IMR-90 (cell line): ENCODE data around the gene TCOF1. TPM values are rescaled to one million over a fixed set of nuclear protein-coding genes. Genes with fewer than 3 reads are reported as not detected.

Source experiments
- ATAC-seq: fragments of 200-7000 bp; cut with Tn5 transposase; 2 replicates; pipeline ENCODE4 v1.9.1; 2020; ENCODE audit warnings: low read depth, mild to moderate bottlenecking, moderate library complexity
- BruUV-seq: library from RNA; stranded (reverse); fragments of 400-500 nt; replicated peaks from 2 replicates; lab custom pipeline; 2021; lab: Mats Ljungman, UMichigan
- CTCF ChIA-PET: fragments of 300-600 bp; formaldehyde crosslinking; extraction: SDS; loops from one replicate; lab custom pipeline; 2021; ENCODE audit warnings: antibody characterized with exemption; lab: Yijun Ruan, JAX
- POLR2A ChIA-PET: fragments of 300-600 bp; sonication (Branson Sonifier 250); formaldehyde crosslinking; loops from one replicate; lab custom pipeline; 2022; ENCODE audit warnings: antibody characterized with exemption; ENCODE audit not compliant: unreplicated experiment; lab: Charles Lee
- DNase-seq: peaks from one replicate; pipeline ENCODE4 v3.0.0; 2013
- H2AFZ ChIP-seq: replicated peaks from 2 replicates; pipeline ENCODE3; 2013; ENCODE audit warnings: low read length, mild to moderate bottlenecking; ENCODE audit not compliant: poor library complexity
- H2AK5ac ChIP-seq: 2 replicates; pipeline ENCODE4 v1.6.1; 2013; ENCODE audit warnings: low read depth, low read length, inconsistent platforms
- H2AK9ac ChIP-seq: replicated peaks from 2 replicates; pipeline ENCODE3; 2013; ENCODE audit warnings: mild to moderate bottlenecking, low read depth, low read length, moderate library complexity; ENCODE audit not compliant: poor library complexity
- H2BK120ac ChIP-seq: 2 replicates; pipeline ENCODE4 v1.6.1; 2013; ENCODE audit warnings: low read depth, low read length, inconsistent platforms
- H2BK15ac ChIP-seq: 3 replicates; pipeline ENCODE4 v1.6.1; 2013; ENCODE audit warnings: low read depth, low read length, inconsistent platforms
- H2BK20ac ChIP-seq: 2 replicates; pipeline ENCODE4 v1.6.1; 2013; ENCODE audit warnings: low read depth, mild to moderate bottlenecking, inconsistent platforms, low read length, moderate library complexity
- H2BK5ac ChIP-seq: 2 replicates; pipeline ENCODE4 v1.6.1; 2013; ENCODE audit warnings: mild to moderate bottlenecking, low read depth, low read length, inconsistent platforms; ENCODE audit not compliant: poor library complexity, severe bottlenecking
- H3K14ac ChIP-seq: replicated peaks from 2 replicates; pipeline ENCODE4 v1.6.1; 2013; ENCODE audit warnings: low read depth, low read length, inconsistent platforms
- H3K18ac ChIP-seq: 2 replicates; pipeline ENCODE4 v1.6.1; 2013; ENCODE audit warnings: low read depth, low read length, control low read depth
- H3K23ac ChIP-seq: 2 replicates; pipeline ENCODE4 v1.6.1; 2013; ENCODE audit warnings: low read depth, low read length, inconsistent platforms
- H3K27ac ChIP-seq: 2 replicates; pipeline ENCODE4 v1.5.1; 2013; ENCODE audit warnings: mild to moderate bottlenecking, control low read depth, low read length; ENCODE audit not compliant: insufficient read depth
- H3K27me3 ChIP-seq: 2 replicates; pipeline ENCODE4 v1.6.1; 2013; ENCODE audit warnings: low read length; ENCODE audit not compliant: control insufficient read depth, insufficient read depth
- H3K36me3 ChIP-seq: 2 replicates; pipeline ENCODE4 v1.6.1; 2013; ENCODE audit warnings: low read length, mixed read lengths; ENCODE audit not compliant: control insufficient read depth, insufficient read depth
- H3K4ac ChIP-seq: 2 replicates; pipeline ENCODE4 v1.6.1; 2013; ENCODE audit warnings: low read depth, low read length, inconsistent platforms
- H3K4me1 ChIP-seq: 2 replicates; pipeline ENCODE4 v1.6.1; 2013; ENCODE audit warnings: low read length, mixed read lengths; ENCODE audit not compliant: control insufficient read depth, insufficient read depth
- H3K4me2 ChIP-seq: 2 replicates; pipeline ENCODE4 v1.6.1; 2013; ENCODE audit warnings: low read depth, mild to moderate bottlenecking, control low read depth, low read length, moderate library complexity
- H3K4me3 ChIP-seq: 2 replicates; pipeline ENCODE4 v1.5.1; 2013; ENCODE audit warnings: low read depth, mild to moderate bottlenecking, control low read depth, low read length, moderate library complexity; ENCODE audit not compliant: insufficient read depth
- H3K56ac ChIP-seq: 2 replicates; pipeline ENCODE4 v1.6.1; 2013; ENCODE audit warnings: low read length, inconsistent platforms; ENCODE audit not compliant: insufficient read depth; ENCODE audit errors: extremely low read depth
- H3K79me1 ChIP-seq, 2 experiments: 2 replicates each; pipeline ENCODE4 v1.6.1; 2013; ENCODE audit warnings: low read length in 2 of 2, inconsistent platforms in 1 of 2, low read depth in 1 of 2
- H3K9ac ChIP-seq: 2 replicates; pipeline ENCODE4 v1.6.1; 2013; ENCODE audit warnings: low read depth, low read length, control low read depth
- H3K9me1 ChIP-seq: 2 replicates; pipeline ENCODE4 v1.6.1; 2013; ENCODE audit warnings: low read length, inconsistent platforms; ENCODE audit not compliant: insufficient read depth
- H3K9me3 ChIP-seq: 2 replicates; pipeline ENCODE4 v1.6.1; 2013; ENCODE audit warnings: low read length; ENCODE audit not compliant: control insufficient read depth, insufficient read depth
- H4K20me1 ChIP-seq: 2 replicates; pipeline ENCODE4 v1.6.1; 2013; ENCODE audit warnings: low read length, inconsistent platforms; ENCODE audit not compliant: insufficient read depth
- H4K5ac ChIP-seq: 2 replicates; pipeline ENCODE4 v1.6.1; 2013; ENCODE audit warnings: mild to moderate bottlenecking, low read depth, low read length, control low read depth
- H4K8ac ChIP-seq, 2 experiments: 2 replicates each; pipeline ENCODE4 v1.6.1; 2013; ENCODE audit warnings: low read depth in 2 of 2, low read length in 2 of 2, control low read depth in 1 of 2, inconsistent platforms in 1 of 2
- H4K91ac ChIP-seq: 2 replicates; pipeline ENCODE4 v1.6.1; 2013; ENCODE audit warnings: low read depth, low read length, inconsistent platforms; ENCODE audit not compliant: insufficient read depth
- BHLHE40 ChIP-seq: fragments of 150-350 bp; IDR thresholded peaks from 2 replicates; pipeline ENCODE4 v1.6.1; 2016; ENCODE audit warnings: mild to moderate bottlenecking, low read depth, low read length
- CHD1 ChIP-seq: IDR thresholded peaks from 2 replicates; pipeline ENCODE4 v1.6.1; 2012; ENCODE audit warnings: low read depth, low read length, improper control_type of control experiment
- CTCF ChIP-seq: conservative IDR thresholded peaks from 2 replicates; pipeline ENCODE4 v1.5.1; 2012; ENCODE audit warnings: mild to moderate bottlenecking, low read depth, low read length, improper control_type of control experiment
- ELK1 ChIP-seq: fragments of 150-350 bp; IDR thresholded peaks from 2 replicates; pipeline ENCODE4 v1.6.1; 2016; ENCODE audit warnings: low read depth, mild to moderate bottlenecking, low read length, moderate library complexity, borderline replicate concordance
- FOS ChIP-seq: fragments of 150-350 bp; IDR thresholded peaks from 2 replicates; pipeline ENCODE4 v1.6.1; 2016; ENCODE audit warnings: low read depth, low read length
- MAFK ChIP-seq: IDR thresholded peaks from 2 replicates; pipeline ENCODE4 v1.6.1; 2012; ENCODE audit warnings: low read depth, low read length, improper control_type of control experiment
- MAZ ChIP-seq: IDR thresholded peaks from 2 replicates; pipeline ENCODE4 v1.6.1; 2012; ENCODE audit warnings: low read depth, mild to moderate bottlenecking, low read length, improper control_type of control experiment, moderate library complexity, borderline replicate concordance
- MXI1 ChIP-seq: IDR thresholded peaks from 2 replicates; pipeline ENCODE4 v1.6.1; 2012; ENCODE audit warnings: low read depth, mild to moderate bottlenecking, low read length, moderate library complexity, borderline replicate concordance
- NFE2L2 ChIP-seq: fragments of 150-350 bp; IDR thresholded peaks from 2 replicates; pipeline ENCODE4 v1.6.1; 2016; ENCODE audit warnings: low read depth, mild to moderate bottlenecking, low read length
- POLR2A ChIP-seq: IDR thresholded peaks from 2 replicates; pipeline ENCODE4 v1.6.1; 2012; ENCODE audit warnings: mild to moderate bottlenecking, low read depth, low read length
- RCOR1 ChIP-seq: IDR thresholded peaks from 2 replicates; pipeline ENCODE4 v1.6.1; 2012; ENCODE audit warnings: mild to moderate bottlenecking, low read length, improper control_type of control experiment; ENCODE audit not compliant: insufficient replicate concordance
- SMC3 ChIP-seq: fragments of 150-350 bp; IDR thresholded peaks from 2 replicates; pipeline ENCODE4 v1.6.1; 2016; ENCODE audit warnings: low read depth, mild to moderate bottlenecking, antibody characterized with exemption, low read length, moderate library complexity
- USF2 ChIP-seq: fragments of 150-350 bp; IDR thresholded peaks from 2 replicates; pipeline ENCODE4 v1.6.1; 2017; ENCODE audit warnings: mild to moderate bottlenecking, antibody characterized with exemption, low read length, low read depth
- WGBS, 2 experiments: methylation state at CpG; one replicate each; pipeline versions ENCODE4 v1.1.5 to v1.1.7; 2013; ENCODE audit warnings: missing lambda C conversion rate in 2 of 2; ENCODE audit not compliant: insufficient read length in 1 of 2; ENCODE audit errors: extremely low coverage in 2 of 2; 5-methylcytosine and 5-hydroxymethylcytosine counted together
- dilution Hi-C: fragments of 300-500 bp; cut with HindIII; formaldehyde crosslinking; loops from one replicate; pipeline ENCODE4 v1.14.3; 2018; ENCODE audit warnings: low sequenced_read_pairs; ENCODE audit not compliant: unreplicated experiment
- in situ Hi-C: fragments of 300-500 bp; cut with MboI; formaldehyde crosslinking; loops from 3 replicates; pipeline ENCODE4 v1.14.3; 2019; ENCODE audit warnings: low sequenced_read_pairs, inconsistent platforms, mixed read lengths
- intact Hi-C: fragments of 100-400 bp; cut with micrococcal nuclease; formaldehyde crosslinking; loops from 2 replicates; pipeline ENCODE4 v1.10.0; 2022
- polyA plus RNA-seq, 3 experiments: library from polyadenylated mRNA; depleted of rRNA; stranded (reverse); fragments of >200 nt; gene quantifications; 2 replicates each; pipeline ENCODE4 v1.2.3, GENCODE V29; 2012; ENCODE audit warnings: low replicate concordance in 1 of 3
- total RNA-seq: library from RNA; depleted of rRNA; stranded (reverse); fragments of >200 nt; gene quantifications from 2 replicates; pipeline ENCODE4 v1.2.3, GENCODE V29; 2012

TCOF1 gene
- total and polyA plus RNA-seq, 2 of the 4 experiments (the other 2 are of a cell fraction), result 18.2 to 19.7 TPM

GRCh38 chr5:150377964-150378694 lies 20.6 kb downstream of the TCOF1 start:
- peak overlapping the region; percentile 97 for H2BK15ac ChIP-seq
- peak overlapping the region; percentile 3; the same call in 1 of the 2 replicates for H3K4me2 ChIP-seq
- H2BK120ac ChIP-seq, result peak overlapping the region; percentile 96
- H4K91ac ChIP-seq, result peak overlapping the region; percentile 87
- peaks cover 8% of the 10 kb centered on the region; the same call in 1 of the 2 replicates for H4K20me1 ChIP-seq
- no peaks in the 10 kb centered on the region for H3K27me3 ChIP-seq
- peak overlapping the region; percentile 98 for H3K56ac ChIP-seq
- dilution Hi-C loops, result no loop called here
- in situ Hi-C loops, result no loop called here
- intact Hi-C loops, result loop anchor here (1.0 kb wide), 2 partner anchors 21 to 56 kb away; partner anchors contain the start of gene TCOF1
- H4K8ac ChIP-seq, result peak overlapping the region; percentile 74 to 93
- H3K36me3 ChIP-seq, result peaks cover 72% of the 10 kb centered on the region
- peak overlapping the region; percentile 97 for H3K14ac ChIP-seq
- peaks cover 7 to 27% of the 10 kb centered on the region in 2 experiments for H3K79me1 ChIP-seq
- H2BK5ac ChIP-seq, result peak overlapping the region; percentile 88
- peak overlapping the region; percentile 88 for H2BK20ac ChIP-seq
- peak overlapping the region; percentile 94 for H3K18ac ChIP-seq
- H3K27ac ChIP-seq, result peak overlapping the region; percentile 87
- WGBS, 2 experiments, result no CpG with 5 or more reads among the region's 5 CpGs
- no peak overlapping the region for H3K4me3 ChIP-seq
- H3K23ac ChIP-seq, result peak overlapping the region; percentile 88
- H2AK5ac ChIP-seq, result peak overlapping the region; percentile 99
- ChIA-PET POLR2A (interaction anchor here (0.7 kb wide), 2 partner anchors 16 to 58 kb away, joined by 3 to 5 read pairs; no protein-coding TSS in a partner anchor), CTCF (interaction anchor here (0.6 kb wide), 1 partner anchor 61 kb away, joined by 5 read pairs; no protein-coding TSS in a partner anchor)
- H3K9me3 ChIP-seq, result peaks cover 7% of the 10 kb centered on the region
- BruUV-seq, result no TSS peak
- peaks cover 20% of the 10 kb centered on the region for H3K4me1 ChIP-seq
- H4K5ac ChIP-seq, result peak overlapping the region; percentile 84
- peak overlapping the region; percentile 90 for H2AK9ac ChIP-seq
- peak; percentile 99 for DNase-seq
- peak overlapping the region; percentile 36 for H2AFZ ChIP-seq
- peak; percentile 85 for ATAC-seq
- 0 out of 2 replicates have a peak overlapping the region, but pooled peaks have one; percentile 8 for H3K9ac ChIP-seq
- peak overlapping the region; percentile 97 for H3K4ac ChIP-seq
- peaks cover 9% of the 10 kb centered on the region for H3K9me1 ChIP-seq
- TF ChIP-seq MXI1, result peak; percentile 36; the same call in 1 of the 2 replicates
- TF ChIP-seq CHD1, result no peak
- peak; percentile 12; the same call in 1 of the 2 replicates for TF ChIP-seq POLR2A
- peak; percentile 65 for TF ChIP-seq BHLHE40
- 0 out of 2 replicates have a peak, but pooled peaks have one; percentile 59 for TF ChIP-seq ELK1
- peak; percentile 37; the same call in 1 of the 2 replicates for TF ChIP-seq MAZ
- TF ChIP-seq USF2, result no peak
- no peak for TF ChIP-seq CTCF
- TF ChIP-seq NFE2L2, result peak; percentile 61; the same call in 1 of the 2 replicates
- no peak for TF ChIP-seq RCOR1
- TF ChIP-seq MAFK, result no peak; the same call in 1 of the 2 replicates
- TF ChIP-seq SMC3, result no peak
- TF ChIP-seq FOS, result peak; percentile 86
